ENCODE data around the gene ARHGAP8.

DNA sequence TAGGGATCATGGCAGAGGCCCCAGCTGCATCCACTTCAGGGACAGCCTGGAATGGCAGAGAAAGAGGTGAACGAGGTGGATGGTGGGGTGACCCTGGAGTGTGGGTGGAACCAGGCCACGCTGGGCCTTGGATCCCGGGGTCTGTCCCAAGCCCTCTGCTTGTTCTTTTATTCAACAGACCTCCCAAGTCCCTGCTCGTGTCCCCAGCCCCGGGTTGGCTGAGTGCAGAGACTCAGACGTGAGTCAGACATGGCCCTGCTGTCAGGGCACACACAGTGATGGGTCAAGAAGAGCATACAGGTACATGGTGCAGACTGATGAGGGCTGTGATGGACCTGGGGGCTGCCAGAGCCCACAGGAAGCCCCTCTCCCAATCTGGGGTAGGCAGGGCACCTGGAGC, 6.6 kb downstream of the ARHGAP8 start:
- TF ChIP-seq POLR2A (IDR thresholded peaks at IDR 0.05; ENCODE audit: low read depth, low read length) = no peak
- TF ChIP-seq POLR2AphosphoS5 (IDR thresholded peaks at IDR 0.05; ENCODE audit: low read depth, low read length) = no peak
- TF ChIP-seq TAF1 (IDR thresholded peaks at IDR 0.05; ENCODE audit: borderline replicate concordance, low read depth, low read length) = no peak

Measured in GM12892 (cell line).